DND-41 (cell line): ENCODE results near the gene LRRC43.

Experiments
- ATAC-seq: fragments of 200-7000 bp; cut with Tn5 transposase; 3 replicates; pipeline ENCODE4 v1.9.1; 2021; ENCODE audit warnings: low read depth; ENCODE audit not compliant: insufficient read depth
- DNase-seq: peaks from one replicate; pipeline ENCODE4 v3.0.0-alpha.2; 2020
- H2AFZ ChIP-seq: 2 replicates; pipeline ENCODE4 v1.6.0; 2012; ENCODE audit warnings: low read depth, low read length
- H3K27ac ChIP-seq: 2 replicates; pipeline ENCODE4 v1.5.1; 2012; ENCODE audit warnings: low read length, inconsistent platforms
- H3K27me3 ChIP-seq: fragments of 200-600 bp; sonication (generic); 2 replicates; pipeline ENCODE4 v1.6.0; 2012; ENCODE audit warnings: low read length, mild to moderate bottlenecking, inconsistent platforms; ENCODE audit not compliant: insufficient read depth, poor library complexity
- H3K36me3 ChIP-seq: 2 replicates; pipeline ENCODE4 v1.5.1; 2012; ENCODE audit warnings: low read length, inconsistent platforms; ENCODE audit not compliant: insufficient read depth
- H3K4me1 ChIP-seq: 2 replicates; pipeline ENCODE4 v1.5.1; 2012; ENCODE audit warnings: mild to moderate bottlenecking, low read length; ENCODE audit not compliant: insufficient read depth
- H3K4me2 ChIP-seq: 2 replicates; pipeline ENCODE4 v1.6.0; 2012; ENCODE audit warnings: mild to moderate bottlenecking, moderate library complexity, low read length, inconsistent platforms; ENCODE audit not compliant: insufficient read depth
- H3K4me3 ChIP-seq, 2 experiments: fragments of 200-600 bp in 1 of 2; shearing (Covaris generic) in 1 of 2; 2 replicates each; pipeline ENCODE4 v1.5.1; 2012 to 2016; ENCODE audit warnings: inconsistent platforms in 2 of 2, low read length in 2 of 2, mild to moderate bottlenecking in 2 of 2, low read depth in 1 of 2, moderate library complexity in 1 of 2
- H3K79me2 ChIP-seq: 2 replicates; pipeline ENCODE4 v1.6.0; 2012; ENCODE audit warnings: low read length, inconsistent platforms; ENCODE audit not compliant: insufficient read depth
- H3K9ac ChIP-seq: 2 replicates; pipeline ENCODE4 v1.6.0; 2012; ENCODE audit warnings: low read depth, mild to moderate bottlenecking, inconsistent platforms, low read length, moderate library complexity
- H3K9me3 ChIP-seq: 2 replicates; pipeline ENCODE4 v1.5.1; 2012; ENCODE audit warnings: low read length, moderate library complexity, mild to moderate bottlenecking, inconsistent platforms; ENCODE audit not compliant: insufficient read depth, severe bottlenecking
- H4K20me1 ChIP-seq: 2 replicates; pipeline ENCODE4 v1.6.0; 2012; ENCODE audit warnings: low read length; ENCODE audit not compliant: insufficient read depth
- EZH2 ChIP-seq: IDR thresholded peaks from 3 replicates; pipeline ENCODE4 v1.6.1; 2012; ENCODE audit warnings: borderline replicate concordance, low read depth, mild to moderate bottlenecking, moderate library complexity, low read length, inconsistent platforms; ENCODE audit not compliant: severe bottlenecking
- TF ChIP-seq, protein P1 (sequence below): IDR thresholded peaks from 2 replicates; pipeline ENCODE4 v1.5.1; 2012; ENCODE audit warnings: borderline replicate concordance, low read length, moderate library complexity, mild to moderate bottlenecking; ENCODE audit not compliant: poor library complexity, severe bottlenecking; ENCODE audit errors: extremely low read depth

LRRC43 gene

DNA sequence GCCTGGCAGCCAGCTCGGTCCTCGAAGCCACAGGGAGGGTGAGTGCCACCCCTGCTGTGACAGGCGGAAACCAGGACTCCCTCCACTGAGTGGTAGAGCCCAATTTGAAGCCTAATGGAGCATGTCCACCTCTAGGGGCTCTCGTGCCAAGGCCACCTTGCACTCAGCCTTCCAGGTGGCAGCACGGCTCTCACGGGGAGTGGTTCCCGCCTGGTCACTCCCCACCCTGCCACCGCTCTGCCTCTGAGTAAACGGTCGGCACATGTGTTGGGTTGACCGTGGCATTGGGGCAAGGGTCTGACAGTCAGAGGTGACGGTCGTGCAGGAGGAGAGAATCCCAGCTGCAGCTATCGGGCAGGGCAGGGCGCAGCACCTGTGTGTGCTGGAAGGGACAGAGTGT, 43.7 kb upstream of the LRRC43 start:
- TF ChIP-seq, protein P1, sequence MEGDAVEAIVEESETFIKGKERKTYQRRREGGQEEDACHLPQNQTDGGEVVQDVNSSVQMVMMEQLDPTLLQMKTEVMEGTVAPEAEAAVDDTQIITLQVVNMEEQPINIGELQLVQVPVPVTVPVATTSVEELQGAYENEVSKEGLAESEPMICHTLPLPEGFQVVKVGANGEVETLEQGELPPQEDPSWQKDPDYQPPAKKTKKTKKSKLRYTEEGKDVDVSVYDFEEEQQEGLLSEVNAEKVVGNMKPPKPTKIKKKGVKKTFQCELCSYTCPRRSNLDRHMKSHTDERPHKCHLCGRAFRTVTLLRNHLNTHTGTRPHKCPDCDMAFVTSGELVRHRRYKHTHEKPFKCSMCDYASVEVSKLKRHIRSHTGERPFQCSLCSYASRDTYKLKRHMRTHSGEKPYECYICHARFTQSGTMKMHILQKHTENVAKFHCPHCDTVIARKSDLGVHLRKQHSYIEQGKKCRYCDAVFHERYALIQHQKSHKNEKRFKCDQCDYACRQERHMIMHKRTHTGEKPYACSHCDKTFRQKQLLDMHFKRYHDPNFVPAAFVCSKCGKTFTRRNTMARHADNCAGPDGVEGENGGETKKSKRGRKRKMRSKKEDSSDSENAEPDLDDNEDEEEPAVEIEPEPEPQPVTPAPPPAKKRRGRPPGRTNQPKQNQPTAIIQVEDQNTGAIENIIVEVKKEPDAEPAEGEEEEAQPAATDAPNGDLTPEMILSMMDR = no peak
- no peak for TF ChIP-seq EZH2

DNA sequence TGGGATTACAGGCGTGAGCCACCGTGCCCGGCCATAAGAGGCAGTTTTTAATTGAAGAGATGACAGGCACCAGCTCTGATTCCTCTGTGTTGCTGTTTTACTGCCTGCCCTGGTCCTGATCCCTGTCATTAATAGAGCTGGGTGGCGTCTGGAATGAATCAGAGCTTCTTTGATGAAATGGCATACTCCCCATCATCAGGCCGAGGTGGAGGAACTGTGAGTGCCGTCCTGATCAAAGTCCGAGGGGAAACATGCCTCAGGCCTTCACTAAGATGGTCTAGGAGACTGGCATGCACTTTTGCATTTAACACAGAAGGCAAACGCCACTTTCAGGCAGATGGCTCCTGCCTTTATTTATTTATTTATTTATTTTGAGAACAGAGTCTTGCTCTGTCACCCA, 43.0 kb upstream of the LRRC43 start:
- no peak overlapping the region for H3K27ac ChIP-seq
- no peak overlapping the region for H3K9ac ChIP-seq
- no peak overlapping the region for H3K4me3 ChIP-seq
- H3K9me3 ChIP-seq = no peaks in the 10 kb centered on the region
- DNase-seq = no peak
- H3K4me1 ChIP-seq = no peaks in the 10 kb centered on the region
- H2AFZ ChIP-seq = no peak overlapping the region
- no peak overlapping the region for H3K4me2 ChIP-seq
- H3K79me2 ChIP-seq = no peaks in the 10 kb centered on the region
- H4K20me1 ChIP-seq = peaks cover 6% of the 10 kb centered on the region; the same call in 1 of the 2 replicates
- TF ChIP-seq, protein P1 = no peak
- no peak for TF ChIP-seq EZH2
- H3K27me3 ChIP-seq = no peaks in the 10 kb centered on the region
- peaks cover 50% of the 10 kb centered on the region for H3K36me3 ChIP-seq
- ATAC-seq = no peak

More for the DNA sequence above, 43.7 kb upstream of the LRRC43 start:
- Histone ChIP-seq H3K4me2 (no peak overlapping the region), H3K4me1 (no peaks in the 10 kb centered on the region), H3K36me3 (peaks cover 53% of the 10 kb centered on the region), H3K79me2 (no peaks in the 10 kb centered on the region), H3K9me3 (no peaks in the 10 kb centered on the region), H3K4me3 (no peak overlapping the region), H3K9ac (no peak overlapping the region), H2AFZ (no peak overlapping the region), H3K27ac (no peak overlapping the region), H4K20me1 (peaks cover 6% of the 10 kb centered on the region; the same call in 1 of the 2 replicates), H3K27me3 (no peaks in the 10 kb centered on the region)
- no peak for DNase-seq
- ATAC-seq = no peak

DNA sequence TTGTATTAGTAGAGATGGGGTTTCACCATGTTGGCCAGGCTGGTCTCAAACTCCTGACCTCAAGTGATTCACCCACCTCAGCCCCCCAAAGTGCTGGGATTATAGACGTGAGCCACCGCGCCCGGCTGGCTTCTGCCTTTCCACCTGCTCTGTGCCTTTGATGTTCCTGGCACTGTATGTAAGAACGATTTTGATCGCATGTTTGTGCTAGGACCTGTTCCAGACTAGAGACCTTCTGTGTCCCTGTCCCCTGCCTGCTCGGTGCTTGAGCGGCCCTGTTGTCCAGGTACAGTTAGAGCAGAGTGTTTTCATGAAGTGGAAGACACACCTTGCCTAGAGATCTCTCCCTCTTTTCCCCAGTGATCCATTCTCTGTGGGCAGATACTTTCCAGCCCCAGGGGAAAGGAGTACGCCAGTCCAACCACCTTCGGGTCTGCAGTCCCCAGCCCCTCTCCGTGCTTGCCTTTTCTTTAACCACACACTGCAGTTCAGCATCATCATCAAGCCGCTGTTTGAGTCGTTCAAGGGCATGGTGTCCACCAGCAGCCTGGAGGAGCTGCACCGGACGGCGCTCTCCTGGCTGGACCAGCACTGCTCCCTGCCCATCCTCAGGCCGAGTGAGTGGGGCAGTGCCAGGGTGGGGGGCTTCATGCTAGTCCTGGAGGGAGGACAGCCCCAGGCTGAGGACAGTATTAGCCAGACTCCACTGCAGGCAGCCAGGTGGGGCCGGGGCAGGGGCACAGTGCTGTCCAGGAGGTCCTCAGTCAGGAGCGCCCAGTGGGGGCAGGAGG, 42.3 kb upstream of the LRRC43 start:
- Histone ChIP-seq H2AFZ (no peak overlapping the region), H3K4me1 (no peaks in the 10 kb centered on the region), H3K9me3 (no peaks in the 10 kb centered on the region), H4K20me1 (peaks cover 4% of the 10 kb centered on the region; the same call in 1 of the 2 replicates), H3K36me3 (peaks cover 43% of the 10 kb centered on the region), H3K4me3 (no peak overlapping the region), H3K79me2 (no peaks in the 10 kb centered on the region), H3K4me2 (no peak overlapping the region), H3K27me3 (no peaks in the 10 kb centered on the region), H3K27ac (no peak overlapping the region), H3K9ac (no peak overlapping the region)
- no peak for DNase-seq
- no peak for TF ChIP-seq EZH2
- TF ChIP-seq, protein P1 = no peak
- no peak for ATAC-seq
